Stimulated activated naive CD4-positive, alpha-beta T cell treated with Interleukin-2 at 50 U/mL for 16 hours (primary cell): ENCODE measurements around the gene CD46.

Experiments
- DNase-seq: peaks from one replicate; lab custom pipeline; 2025; lab: John Stamatoyannopoulos, UW

Gene CD46

GRCh38 chr1:207828046-207828445, 76.2 kb downstream of the CD46 start:
- no peak for DNase-seq

- peak; percentile 53 for DNase-seq
These were observed 76.8 kb downstream of the CD46 start for GRCh38 chr1:207828485-207829158.

GRCh38 chr1:207829576-207829975, 77.7 kb downstream of the CD46 start:
- DNase-seq, result no peak

GRCh38 chr1:207830788-207831187, 78.9 kb downstream of the CD46 start:
- DNase-seq, result no peak

- peak; percentile 57 for DNase-seq
These were observed 79.9 kb downstream of the CD46 start for GRCh38 chr1:207831517-207832327.

DNA sequence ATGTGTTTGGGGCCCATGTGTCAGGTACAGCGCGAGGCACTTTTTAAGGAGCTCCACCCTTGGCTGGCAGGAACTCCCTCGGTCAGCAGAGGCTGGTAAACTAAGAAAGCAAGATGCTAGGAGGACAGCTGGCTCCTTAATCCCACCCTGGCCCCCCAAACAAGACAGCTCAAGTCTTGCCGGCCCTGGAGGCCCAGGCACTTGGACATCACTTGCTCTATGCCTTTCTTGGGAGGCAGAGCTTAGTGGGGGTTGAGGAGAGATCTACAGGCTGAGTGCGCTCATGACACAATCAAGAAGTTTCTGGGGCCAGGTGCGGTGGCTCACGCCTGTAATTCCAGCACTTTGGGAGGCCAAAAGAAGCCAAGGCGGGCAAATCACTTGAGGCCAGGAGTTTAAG, 80.9 kb downstream of the CD46 start:
- no peak for DNase-seq

GRCh38 chr1:207833381-207833780, 81.5 kb downstream of the CD46 start:
- no peak for DNase-seq

DNA sequence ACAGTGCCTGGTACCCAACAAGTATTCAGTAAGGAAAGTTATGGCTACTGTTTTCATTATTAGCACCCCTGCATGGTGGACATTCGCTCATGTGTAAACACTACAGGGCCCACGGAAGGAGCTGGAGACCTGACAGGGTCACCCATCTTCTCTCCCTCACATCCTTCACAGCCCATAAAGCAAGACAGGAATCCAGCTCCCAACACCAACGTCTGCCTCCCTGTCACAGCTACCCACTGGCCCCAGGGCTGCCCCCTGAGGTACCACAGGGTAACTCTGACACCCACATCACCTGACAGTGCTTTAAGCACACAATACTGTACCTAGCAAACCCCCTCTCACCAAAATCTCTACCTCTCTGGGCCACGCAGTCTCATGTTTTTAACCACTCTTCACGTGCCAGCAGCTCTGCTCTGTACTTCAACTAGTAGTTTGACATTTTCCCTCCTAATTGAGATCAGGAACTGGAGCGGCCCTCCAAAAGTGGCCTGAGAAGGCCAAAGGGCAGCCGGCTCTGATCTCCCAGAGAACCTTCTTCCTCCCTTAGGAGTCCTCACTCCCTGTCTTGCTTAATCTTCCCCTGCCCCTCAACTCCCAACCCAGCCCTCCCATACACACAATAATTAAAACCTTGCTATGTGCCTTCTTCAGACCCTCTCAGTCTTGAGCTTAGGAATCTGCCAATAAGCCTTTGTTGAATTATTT, 82.3 kb downstream of the CD46 start:
- DNase-seq, result no peak

DNA sequence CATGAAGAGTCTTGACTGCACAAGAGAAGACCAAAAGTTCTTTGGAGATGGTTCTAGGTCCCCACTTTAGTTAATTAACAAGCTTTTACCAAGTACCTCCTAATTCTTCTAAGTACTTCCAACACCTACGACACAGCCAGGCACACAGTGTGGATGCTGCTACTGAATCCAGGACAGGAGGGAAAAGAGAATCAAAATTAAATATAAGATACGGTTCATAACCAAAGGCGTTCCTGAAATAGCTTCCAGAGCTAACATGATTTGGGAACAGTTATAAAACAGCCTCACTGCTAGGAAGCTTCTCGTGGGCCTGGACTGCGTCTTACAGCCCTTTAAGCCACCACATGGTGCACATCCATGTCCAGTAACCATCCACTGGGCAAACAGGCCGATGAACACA, 84.1 kb downstream of the CD46 start:
- no peak for DNase-seq

DNA sequence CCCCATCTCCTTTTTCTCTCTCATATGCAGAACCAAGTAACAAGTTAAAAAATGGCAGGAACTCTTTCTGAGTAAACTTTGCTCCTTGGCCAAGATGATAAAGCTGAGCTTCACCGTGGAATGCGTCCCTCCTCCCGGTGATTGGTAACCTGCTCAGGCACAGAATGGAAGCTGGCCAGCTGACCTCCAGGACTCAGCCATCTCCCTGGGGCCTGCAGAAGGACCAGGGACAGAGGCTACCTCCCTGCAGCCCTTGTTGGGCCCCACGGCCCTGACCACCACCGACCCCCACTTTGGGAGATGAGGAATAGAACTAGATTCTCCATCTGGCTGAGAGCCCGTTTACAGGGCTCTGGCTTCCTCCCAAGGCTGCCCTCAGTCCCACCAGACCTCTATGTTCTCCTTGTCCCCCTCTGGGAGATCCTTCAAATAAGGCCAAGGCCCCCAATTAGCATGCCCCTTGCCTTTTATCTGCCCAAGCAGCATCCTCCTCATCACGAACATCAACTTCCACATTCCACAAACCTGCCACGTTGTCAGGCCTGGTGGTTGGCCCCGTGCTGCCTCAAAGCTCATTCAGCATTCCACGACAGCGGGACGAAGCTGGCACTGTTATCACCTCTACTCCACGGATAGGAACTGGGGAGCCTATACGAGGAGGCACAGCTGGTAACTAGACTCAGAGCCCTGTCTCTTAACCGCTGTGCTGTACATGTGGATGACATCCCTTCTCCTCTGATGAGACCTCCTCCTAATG, 84.9 kb downstream of the CD46 start:
- no peak for DNase-seq

GRCh38 chr1:207837673-207838072, 85.8 kb downstream of the CD46 start:
- no peak for DNase-seq

- no peak for DNase-seq
These were observed 86.6 kb downstream of the CD46 start for GRCh38 chr1:207838156-207839082.

DNA sequence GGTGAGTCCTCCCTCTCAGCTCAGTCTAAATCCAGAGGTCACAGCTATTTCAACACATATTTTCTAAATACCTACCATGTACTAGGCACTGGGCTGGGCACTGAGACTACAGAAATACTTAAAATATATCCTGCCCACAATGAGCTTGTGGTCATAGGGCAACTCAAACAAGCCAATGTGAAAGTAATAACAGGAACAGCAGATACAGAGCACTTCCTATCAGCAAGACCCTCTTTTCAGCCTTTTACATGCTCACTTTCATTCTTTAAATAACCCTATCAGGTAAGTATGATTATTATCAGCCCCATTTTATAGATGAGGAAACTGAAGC, 87.2 kb downstream of the CD46 start:
- no peak for DNase-seq

- DNase-seq, result no peak
These were observed 88.5 kb downstream of the CD46 start for GRCh38 chr1:207840380-207840779.

GRCh38 chr1:207841293-207841692, 89.4 kb downstream of the CD46 start:
- DNase-seq, result no peak

DNA sequence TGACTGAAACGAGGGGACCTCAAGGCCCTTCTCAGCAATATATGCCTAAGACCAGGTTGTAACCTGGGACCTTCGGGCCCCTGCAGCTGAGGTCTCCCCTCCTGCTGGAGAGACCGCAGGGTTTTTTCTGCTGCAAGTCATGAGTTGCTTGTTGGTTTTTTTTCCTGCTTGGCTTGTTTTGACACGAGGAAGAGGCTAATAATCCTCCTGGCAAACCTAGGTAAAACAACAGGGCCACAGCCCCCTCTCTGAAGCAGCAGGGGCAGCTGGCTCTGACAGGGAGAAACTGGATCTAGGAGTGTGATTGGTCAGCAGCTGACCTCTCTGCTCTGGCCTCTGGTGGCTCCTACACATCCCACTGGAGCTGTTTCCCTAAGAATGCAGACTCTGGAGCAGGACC, 90.0 kb downstream of the CD46 start:
- DNase-seq, result no peak

- DNase-seq, result no peak
These were observed 90.7 kb downstream of the CD46 start for GRCh38 chr1:207842506-207842905.

- no peak for DNase-seq
These were observed 92.5 kb downstream of the CD46 start for GRCh38 chr1:207844371-207844770.
